Spleen (tissue), 11 donors: Measurements from ENCODE around the gene NUTF2. TPM values are rescaled to one million over a fixed set of nuclear protein-coding genes. Genes with fewer than 3 reads are reported as not detected.

Experiments used
- DNase-seq: peaks from one replicate; pipeline ENCODE4 v3.0.0-alpha.2; 2020
- H3K27ac ChIP-seq, 8 donors: fragments of 200-600 bp; sonication (generic) in 7 of 8; 1 replicate in 4 of 8; 2 replicates in 4 of 8; pipeline versions ENCODE4 v1.5.0 to v1.8.0; 2016 to 2021; ENCODE audit warnings: inconsistent platforms in 4 of 8, mild to moderate bottlenecking in 4 of 8, moderate library complexity in 1 of 8
- H3K27me3 ChIP-seq, 7 donors: fragments of 200-600 bp; sonication (generic) in 6 of 7; replicated peaks in 1 of 7; 1 replicate in 4 of 7; 2 replicates in 3 of 7; pipeline versions ENCODE4 v1.5.0 to v1.8.0; 2016 to 2021; ENCODE audit warnings: inconsistent platforms in 3 of 7, mild to moderate bottlenecking in 1 of 7
- H3K36me3 ChIP-seq, 6 donors: fragments of 200-600 bp; sonication (generic) in 5 of 6; 1 replicate in 4 of 6; 2 replicates in 2 of 6; pipeline versions ENCODE4 v1.5.0 to v1.8.0; 2016 to 2021; ENCODE audit warnings: inconsistent platforms in 2 of 6
- H3K4me1 ChIP-seq, 6 donors: fragments of 200-600 bp; sonication (generic) in 5 of 6; 1 replicate in 3 of 6; 2 replicates in 3 of 6; pipeline versions ENCODE4 v1.5.0 to v1.8.0; 2016 to 2021; ENCODE audit warnings: inconsistent platforms in 3 of 6
- H3K4me3 ChIP-seq, 8 donors: fragments of 200-600 bp; sonication (generic) in 7 of 8; 1 replicate in 4 of 8; 2 replicates in 4 of 8; pipeline versions ENCODE4 v1.5.0 to v1.8.0; 2016 to 2021; ENCODE audit warnings: inconsistent platforms in 4 of 8, mild to moderate bottlenecking in 4 of 8, moderate library complexity in 2 of 8
- H3K9me3 ChIP-seq, 8 donors: fragments of 200-600 bp; sonication (generic) in 7 of 8; 1 replicate in 4 of 8; 2 replicates in 4 of 8; pipeline versions ENCODE4 v1.5.0 to v1.8.0; 2016 to 2021; ENCODE audit warnings: inconsistent platforms in 4 of 8
- POLR2A ChIP-seq, 3 donors: fragments of 450-650 bp; IDR thresholded peaks; one replicate each; pipeline ENCODE4 v1.5.1; 2017; ENCODE audit warnings: antibody characterized with exemption in 3 of 3, mild to moderate bottlenecking in 1 of 3
- POLR2AphosphoS5 ChIP-seq, 3 donors: sonication (generic); formaldehyde crosslinking; IDR thresholded peaks; one replicate each; pipeline ENCODE4 v1.5.1; 2017; ENCODE audit warnings: antibody characterized with exemption in 3 of 3
- WGBS, 5 donors: extraction: QIAGEN DNeasy Blood & Tissue Kit in 3 of 5; methylation state at CpG; one replicate each; pipeline versions ENCODE4 v1.1.5 to v1.1.7; 2013 to 2018; 5-methylcytosine and 5-hydroxymethylcytosine counted together
- intact Hi-C: fragments of 100-400 bp; cut with DNase I; formaldehyde crosslinking; loops from one replicate; pipeline ENCODE4 v1.15.0; 2023; ENCODE audit warnings: low total_unique reads
- polyA plus RNA-seq, 3 donors: library from polyadenylated mRNA; stranded (reverse); fragments of 200-250 nt; gene quantifications; one replicate each; pipeline ENCODE4 v1.2.1, GENCODE V29; 2013
- total RNA-seq, 7 donors: library from RNA; depleted of rRNA in 3 of 7; stranded (reverse); fragments of >200 nt in 3 of 7; fragmentation: NEBNext Ultra II Directional in 4 of 7; extraction: Animal tissue kit (Norgen Biotek cat#: 25700) in 4 of 7; gene quantifications; one replicate each; pipeline versions ENCODE4 v1.1.0 to v1.2.1, GENCODE V29; 2016 to 2021
- TF ChIP-seq, protein P1 (sequence below), 11 experiments: fragments of 200-600 bp in 7 of 11; fragments of 450-650 bp in 4 of 11; sonication (generic) in 4 of 11; IDR thresholded peaks in 8 of 11; conservative IDR thresholded peaks in 3 of 11; 1 replicate in 7 of 11; 2 replicates in 4 of 11; pipeline versions ENCODE4 v1.4.0 to v1.8.0; 2016 to 2021; ENCODE audit warnings: antibody characterized with exemption in 11 of 11, inconsistent platforms in 4 of 11, mild to moderate bottlenecking in 1 of 11
- donor health status: healthy with polysubstance abuse.
- donor health status: DM: no; HTN: no; CAD: no; lungs with moderate emphysema.
- donor health status: DM: no; HTN: no; CAD: no.
- donor health status: Bipolar disorder and iron deficiency.
- donor health status: healthy.
- donor health status: DM: no; HTN: no; CAD: no.
- donor health status: DM: yes; HTN: yes; CAD: no.

The NUTF2 gene
- total and polyA plus RNA-seq, 10 donors = 38.8 to 116 (median 52.6) TPM

DNA sequence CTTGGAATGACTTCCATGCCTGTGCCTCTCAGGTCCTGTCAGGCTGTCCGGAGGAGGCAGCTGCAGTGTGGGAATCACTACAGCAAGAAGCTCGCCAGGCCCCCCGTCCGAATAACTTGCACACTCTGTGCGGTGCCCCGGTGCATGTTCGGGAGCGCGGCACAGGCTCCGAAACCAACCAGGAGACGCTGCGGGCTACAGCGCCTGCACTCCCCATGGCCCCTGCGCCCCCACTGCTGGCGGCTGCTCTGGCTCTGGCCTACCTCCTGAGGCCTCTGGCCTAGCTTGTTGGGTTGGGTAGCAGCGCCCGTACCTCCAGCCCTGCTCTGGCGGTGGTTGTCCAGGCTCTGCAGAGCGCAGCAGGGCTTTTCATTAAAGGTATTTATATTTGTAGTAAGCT, 39.2 kb downstream of the NUTF2 start:
- Histone ChIP-seq H3K27me3 (no peaks in the 10 kb centered on the region), H3K36me3 (peaks cover 0 to 69% (median 56%) of the 10 kb centered on the region in 6 donors), H3K27ac (no peak overlapping the region), H3K9me3 (no peaks in the 10 kb centered on the region), H3K4me3 (no peak overlapping the region), H3K4me1 (peaks cover 0 to 12% (median 3%) of the 10 kb centered on the region in 6 donors)
- peak in 1 of 3 donors; percentile 39 for TF ChIP-seq POLR2AphosphoS5 (IDR thresholded peaks at IDR 0.05)
- no peak for TF ChIP-seq POLR2A (IDR thresholded peaks at IDR 0.05)
- TF ChIP-seq, protein P1, sequence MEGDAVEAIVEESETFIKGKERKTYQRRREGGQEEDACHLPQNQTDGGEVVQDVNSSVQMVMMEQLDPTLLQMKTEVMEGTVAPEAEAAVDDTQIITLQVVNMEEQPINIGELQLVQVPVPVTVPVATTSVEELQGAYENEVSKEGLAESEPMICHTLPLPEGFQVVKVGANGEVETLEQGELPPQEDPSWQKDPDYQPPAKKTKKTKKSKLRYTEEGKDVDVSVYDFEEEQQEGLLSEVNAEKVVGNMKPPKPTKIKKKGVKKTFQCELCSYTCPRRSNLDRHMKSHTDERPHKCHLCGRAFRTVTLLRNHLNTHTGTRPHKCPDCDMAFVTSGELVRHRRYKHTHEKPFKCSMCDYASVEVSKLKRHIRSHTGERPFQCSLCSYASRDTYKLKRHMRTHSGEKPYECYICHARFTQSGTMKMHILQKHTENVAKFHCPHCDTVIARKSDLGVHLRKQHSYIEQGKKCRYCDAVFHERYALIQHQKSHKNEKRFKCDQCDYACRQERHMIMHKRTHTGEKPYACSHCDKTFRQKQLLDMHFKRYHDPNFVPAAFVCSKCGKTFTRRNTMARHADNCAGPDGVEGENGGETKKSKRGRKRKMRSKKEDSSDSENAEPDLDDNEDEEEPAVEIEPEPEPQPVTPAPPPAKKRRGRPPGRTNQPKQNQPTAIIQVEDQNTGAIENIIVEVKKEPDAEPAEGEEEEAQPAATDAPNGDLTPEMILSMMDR (IDR thresholded peaks at IDR 0.05 in 8 of 11, conservative IDR thresholded peaks at IDR 0.05 in 3 of 11) = no peak
- DNase-seq = no peak
- intact Hi-C loops = no loop called here
- 92 to 97% (median 95%) methylated on average over 9 to 19 of the region's 19 CpGs for WGBS, 5 donors

DNA sequence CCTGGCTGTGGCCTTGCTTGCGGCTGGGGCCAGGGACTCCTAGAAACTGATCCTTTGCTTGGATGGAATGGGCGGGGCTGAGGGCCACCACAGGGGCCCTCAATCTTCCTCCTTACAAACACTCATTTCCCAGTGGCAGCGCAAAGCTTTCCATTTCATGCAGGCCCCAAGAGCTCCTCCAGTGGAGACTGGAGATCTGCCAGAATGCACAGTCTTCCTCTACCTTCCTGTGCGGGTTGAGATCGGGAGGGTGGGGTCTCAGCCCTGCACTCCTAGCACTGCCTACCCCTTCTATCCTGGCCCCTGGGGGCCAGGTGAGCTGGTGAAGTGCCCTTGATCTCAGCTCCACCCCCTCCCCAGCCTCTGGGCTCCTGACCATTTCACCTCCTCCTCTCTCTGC, 39.7 kb downstream of the NUTF2 start:
- no peak overlapping the region for H3K4me3 ChIP-seq
- no peak overlapping the region for H3K27ac ChIP-seq
- no peak for DNase-seq
- TF ChIP-seq, protein P1 (IDR thresholded peaks at IDR 0.05 in 8 of 11, conservative IDR thresholded peaks at IDR 0.05 in 3 of 11) = no peak
- TF ChIP-seq POLR2A (IDR thresholded peaks at IDR 0.05) = no peak
- no peak for TF ChIP-seq POLR2AphosphoS5 (IDR thresholded peaks at IDR 0.05)
- H3K9me3 ChIP-seq = no peaks in the 10 kb centered on the region
- no peaks in the 10 kb centered on the region for H3K27me3 ChIP-seq
- 88 to 97% (median 94%) methylated on average over 5 of the region's 5 CpGs for WGBS, 5 donors
- H3K4me1 ChIP-seq = peaks cover 0 to 12% (median 3%) of the 10 kb centered on the region in 6 donors
- peaks cover 0 to 65% (median 52%) of the 10 kb centered on the region in 6 donors for H3K36me3 ChIP-seq
- intact Hi-C loops = no loop called here

DNA sequence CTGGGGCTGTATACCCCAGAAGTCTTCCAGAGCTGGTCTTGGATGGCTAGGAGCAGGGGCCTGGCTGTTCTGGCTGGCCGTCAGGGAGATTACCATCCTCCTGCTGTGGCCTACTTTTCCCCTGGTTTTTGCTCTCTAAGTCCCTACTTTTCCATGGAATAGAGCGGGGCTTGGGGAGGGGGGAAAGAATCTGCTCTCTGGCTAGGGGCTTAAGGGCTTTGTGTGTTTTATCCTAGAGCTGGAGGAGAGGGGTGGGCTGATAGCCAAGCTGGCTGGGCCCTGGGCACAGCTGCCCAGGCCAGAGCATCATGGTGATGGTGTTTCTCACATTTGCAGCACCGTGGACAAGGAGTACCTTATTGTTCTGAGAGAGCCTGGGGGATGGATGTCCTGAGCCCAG, 41.6 kb downstream of the NUTF2 start:
- H3K27ac ChIP-seq = no peak overlapping the region
- 86 to 93% (median 90%) methylated on average over 2 to 3 of the region's 3 CpGs for WGBS, 5 donors

DNA sequence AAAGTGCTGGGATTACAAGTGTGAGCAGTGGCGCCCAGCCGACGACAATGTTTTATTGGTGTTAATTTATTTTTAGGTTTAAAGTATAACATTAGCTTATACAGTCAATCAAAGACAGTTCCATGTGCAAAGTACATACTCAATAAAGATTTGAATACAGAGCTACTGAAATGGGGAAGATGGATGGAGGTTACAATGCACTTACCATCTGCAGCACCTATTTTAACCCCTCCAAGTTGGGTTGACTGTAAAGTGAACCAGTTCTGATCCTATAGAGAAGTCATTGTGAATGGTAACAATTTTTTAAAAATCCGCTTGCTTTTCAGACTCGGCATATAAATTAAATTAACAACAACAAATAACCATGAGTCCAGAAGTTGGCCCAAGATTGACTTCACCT, 45.6 kb downstream of the NUTF2 start:
- Histone ChIP-seq H3K4me3 (peak overlapping the region in 7 of 8 donors; percentile 86 to 97 (median 88)), H3K9me3 (no peaks in the 10 kb centered on the region), H3K4me1 (peaks cover 21 to 52% (median 45%) of the 10 kb centered on the region in 6 donors), H3K36me3 (peaks cover 0 to 5% (median 0%) of the 10 kb centered on the region in 6 donors), H3K27ac (peak overlapping the region in 6 of 8 donors; percentile 88 to 97 (median 96)), H3K27me3 (no peaks in the 10 kb centered on the region)
- no peak for DNase-seq
- 71 to 78% (median 75%) methylated on average over 5 of the region's 5 CpGs for WGBS, 5 donors
- no peak for TF ChIP-seq POLR2AphosphoS5 (IDR thresholded peaks at IDR 0.05)
- no peak for TF ChIP-seq POLR2A (IDR thresholded peaks at IDR 0.05)
- TF ChIP-seq, protein P1 (IDR thresholded peaks at IDR 0.05 in 8 of 11, conservative IDR thresholded peaks at IDR 0.05 in 3 of 11) = no peak
- intact Hi-C loops = no loop called here

More for the DNA sequence above, 41.6 kb downstream of the NUTF2 start:
- Histone ChIP-seq H3K9me3 (no peaks in the 10 kb centered on the region), H3K4me3 (no peak overlapping the region), H3K27me3 (no peaks in the 10 kb centered on the region), H3K4me1 (peaks cover 3 to 21% (median 12%) of the 10 kb centered on the region in 6 donors), H3K36me3 (peaks cover 0 to 45% (median 32%) of the 10 kb centered on the region in 6 donors)
- TF ChIP-seq, protein P1 (IDR thresholded peaks at IDR 0.05 in 8 of 11, conservative IDR thresholded peaks at IDR 0.05 in 3 of 11) = no peak
- no peak for TF ChIP-seq POLR2AphosphoS5 (IDR thresholded peaks at IDR 0.05)
- TF ChIP-seq POLR2A (IDR thresholded peaks at IDR 0.05) = no peak
- intact Hi-C loops = no loop called here
- DNase-seq = no peak
